GM13976 (cell line): ENCODE measurements around the gene TLE6.
"Not testable (repeated sequence)": the region's sequence is repeated elsewhere in the genome, so short reads cannot be mapped to it uniquely, and the experiment has no call there.

Experiments used
- DNase-seq: peaks from one replicate; pipeline ENCODE4 v3.0.0; 2012; ENCODE audit warnings: low spot score
- CTCF ChIP-seq: IDR thresholded peaks from 2 replicates; pipeline ENCODE4 v1.5.1; 2012; ENCODE audit warnings: borderline replicate concordance, mild to moderate bottlenecking; ENCODE audit not compliant: insufficient read depth; ENCODE audit errors: extremely low read depth, missing control alignments, control extremely low read depth
- in situ Hi-C: fragments of 300-500 bp; cut with MboI; formaldehyde crosslinking; loops from one replicate; pipeline ENCODE4 v1.12.0; 2022; ENCODE audit warnings: low sequenced_read_pairs, mixed read lengths, inconsistent platforms; ENCODE audit not compliant: unreplicated experiment

TLE6 gene

GRCh38 chr19:3006075-3006767, 28.9 kb downstream of the TLE6 start:
- DNase-seq, result no peak
- in situ Hi-C loops, result no loop called here

GRCh38 chr19:3007975-3008374, 30.6 kb downstream of the TLE6 start:
- no peak for TF ChIP-seq CTCF
- in situ Hi-C loops, result no loop called here

More at GRCh38 chr19:3006075-3006767, 28.9 kb downstream of the TLE6 start:
- TF ChIP-seq CTCF, result no peak

GRCh38 chr19:3008994-3009393, 31.6 kb downstream of the TLE6 start:
- no peak for DNase-seq
- in situ Hi-C loops, result no loop called here
- no peak for TF ChIP-seq CTCF

More at GRCh38 chr19:3007975-3008374, 30.6 kb downstream of the TLE6 start:
- no peak for DNase-seq

GRCh38 chr19:3010871-3011270, 33.5 kb downstream of the TLE6 start:
- DNase-seq, result no peak
- TF ChIP-seq CTCF, result no peak
- in situ Hi-C loops, result no loop called here

GRCh38 chr19:3012059-3012458, 34.7 kb downstream of the TLE6 start:
- DNase-seq, in situ Hi-C loops: not testable (repeated sequence)

- in situ Hi-C loops, result no loop called here
- no peak for TF ChIP-seq CTCF
- no peak for DNase-seq
Observed at GRCh38 chr19:3012621-3013262, 35.4 kb downstream of the TLE6 start.

- TF ChIP-seq CTCF, result no peak
- DNase-seq, result no peak
- in situ Hi-C loops, result no loop called here
Observed at GRCh38 chr19:3013263-3013725, 35.9 kb downstream of the TLE6 start.
